Mesendoderm (in vitro differentiated cells): ENCODE measurements around the gene PHF21A.
A peak's percentile ranks its signal among the peaks of the same experiment; 100 is the strongest.

Experiments used
- DNase-seq: peaks from one replicate; pipeline ENCODE4 v3.0.0; 2013
- H2AK5ac ChIP-seq: 2 replicates; pipeline ENCODE4 v1.6.1; 2013; ENCODE audit warnings: low read length, inconsistent platforms
- H2BK120ac ChIP-seq: 2 replicates; pipeline ENCODE4 v1.6.1; 2013; ENCODE audit warnings: low read depth, mild to moderate bottlenecking, low read length, moderate library complexity, mixed read lengths
- H2BK15ac ChIP-seq: replicated peaks from 2 replicates; pipeline ENCODE4 v1.6.1; 2013; ENCODE audit warnings: low read depth, mild to moderate bottlenecking, moderate library complexity
- H2BK5ac ChIP-seq: 2 replicates; pipeline ENCODE4 v1.6.1; 2013; ENCODE audit warnings: low read length, inconsistent platforms
- H3K18ac ChIP-seq: 2 replicates; pipeline ENCODE4 v1.6.1; 2013; ENCODE audit warnings: mild to moderate bottlenecking, low read length, mixed read lengths
- H3K23ac ChIP-seq: one replicate; pipeline ENCODE4 v1.6.1; 2013; ENCODE audit warnings: low read length
- H3K27ac ChIP-seq: 2 replicates; pipeline ENCODE4 v1.5.1; 2013; ENCODE audit warnings: low read depth, mild to moderate bottlenecking, inconsistent platforms, low read length, moderate library complexity
- H3K27me3 ChIP-seq: 2 replicates; pipeline ENCODE4 v1.6.1; 2013; ENCODE audit warnings: low read length, control low read depth, mild to moderate bottlenecking, inconsistent platforms; ENCODE audit not compliant: insufficient read depth, poor library complexity
- H3K36me3 ChIP-seq: 2 replicates; pipeline ENCODE4 v1.6.1; 2013; ENCODE audit warnings: low read length, inconsistent platforms; ENCODE audit not compliant: control insufficient read depth, insufficient read depth
- H3K4ac ChIP-seq: one replicate; pipeline ENCODE4 v1.6.1; 2013; ENCODE audit warnings: low read depth, mild to moderate bottlenecking, low read length, moderate library complexity
- H3K4me1 ChIP-seq: 2 replicates; pipeline ENCODE4 v1.6.1; 2013; ENCODE audit warnings: low read depth, low read length, inconsistent platforms; ENCODE audit not compliant: control insufficient read depth
- H3K4me2 ChIP-seq: 2 replicates; pipeline ENCODE4 v1.6.1; 2013; ENCODE audit warnings: low read length
- H3K4me3 ChIP-seq: 2 replicates; pipeline ENCODE4 v1.5.1; 2013; ENCODE audit warnings: mild to moderate bottlenecking, low read length
- H3K56ac ChIP-seq: one replicate; pipeline ENCODE4 v1.6.1; 2013; ENCODE audit warnings: low read length
- H3K79me1 ChIP-seq: 2 replicates; pipeline ENCODE4 v1.6.1; 2013; ENCODE audit warnings: low read length, inconsistent platforms
- H3K79me2 ChIP-seq: 2 replicates; pipeline ENCODE4 v1.6.1; 2013; ENCODE audit warnings: mild to moderate bottlenecking, low read length; ENCODE audit not compliant: control insufficient read depth, insufficient read depth
- H3K9ac ChIP-seq: 2 replicates; pipeline ENCODE4 v1.6.1; 2013; ENCODE audit warnings: low read length, inconsistent platforms
- H4K5ac ChIP-seq: one replicate; pipeline ENCODE4 v1.6.1; 2013; ENCODE audit warnings: low read length
- H4K8ac ChIP-seq: one replicate; pipeline ENCODE4 v1.6.1; 2013; ENCODE audit warnings: low read depth, mild to moderate bottlenecking, control low read depth, low read length, moderate library complexity
- WGBS: extraction: QIAGEN DNeasy Blood & Tissue Kit; methylation state at CpG from one replicate; pipeline ENCODE4 v1.1.7; 2013; ENCODE audit warnings: low lambda C conversion rate, missing lambda C conversion rate; ENCODE audit not compliant: insufficient coverage; ENCODE audit errors: extremely low coverage; 5-methylcytosine and 5-hydroxymethylcytosine counted together

Gene PHF21A

DNA sequence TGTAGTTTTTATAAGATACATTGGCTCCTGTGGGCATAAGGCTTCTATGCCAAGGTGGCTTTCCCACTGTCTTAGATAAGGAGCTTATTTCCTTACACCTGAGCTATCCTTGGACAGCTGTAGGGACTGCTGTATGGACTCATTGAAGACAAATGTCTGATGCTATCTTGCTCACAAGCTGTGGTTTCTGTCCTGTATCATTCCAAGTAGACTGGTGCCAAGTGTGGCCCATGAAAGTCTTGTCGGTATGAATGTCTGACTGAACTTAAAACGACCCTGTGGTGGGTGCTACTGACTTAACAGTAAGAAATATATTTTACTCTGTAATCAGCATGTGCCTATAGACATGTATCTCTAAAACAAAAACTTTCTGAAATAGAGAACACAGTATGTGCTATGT, 153.7 kb downstream of the PHF21A start:
- Histone ChIP-seq H3K18ac (no peak overlapping the region), H2BK15ac (no peak overlapping the region), H3K36me3 (no peaks in the 10 kb centered on the region), H3K79me2 (no peaks in the 10 kb centered on the region), H2BK120ac (no peak overlapping the region), H3K4me1 (peaks cover 3% of the 10 kb centered on the region), H4K5ac (no peak overlapping the region), H4K8ac (no peak overlapping the region), H3K56ac (no peak overlapping the region), H2AK5ac (no peak overlapping the region), H3K9ac (no peak overlapping the region), H3K4me3 (no peak overlapping the region), H2BK5ac (no peak overlapping the region), H3K27me3 (no peaks in the 10 kb centered on the region), H3K23ac (no peak overlapping the region), H3K27ac (no peak overlapping the region), H3K4ac (no peak overlapping the region), H3K4me2 (no peak overlapping the region), H3K79me1 (no peaks in the 10 kb centered on the region)
- DNase-seq: no peak
- no CpG with 5 or more reads among the region's 2 CpGs for WGBS

DNA sequence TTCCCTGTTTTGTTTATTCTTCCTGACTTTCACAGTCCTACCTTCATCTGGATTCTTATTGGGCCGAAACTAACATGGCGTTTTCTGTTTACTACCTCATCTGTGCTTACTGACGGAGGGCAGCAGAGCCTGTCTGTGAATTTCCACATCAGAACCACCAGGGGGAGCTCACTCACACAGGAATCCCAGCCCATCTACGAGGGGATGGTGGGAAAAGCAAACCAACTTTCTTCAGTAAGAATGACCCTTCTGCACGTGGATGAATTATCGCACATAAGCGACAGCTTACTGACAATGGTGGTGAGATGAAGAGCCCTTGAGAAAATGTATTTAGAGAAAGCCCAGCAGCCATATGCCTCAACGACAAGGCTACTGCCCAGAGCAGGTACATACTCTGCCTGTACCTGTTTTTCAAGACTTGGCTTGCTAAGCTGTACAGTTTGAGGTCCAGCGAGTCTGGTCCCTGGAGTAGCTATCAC, 156.3 kb downstream of the PHF21A start:
- Histone ChIP-seq H4K5ac (no peak overlapping the region), H4K8ac (no peak overlapping the region), H3K18ac (no peak overlapping the region), H3K23ac (no peak overlapping the region), H3K4me1 (peaks cover 3% of the 10 kb centered on the region), H3K79me1 (no peaks in the 10 kb centered on the region), H2BK5ac (no peak overlapping the region), H3K36me3 (no peaks in the 10 kb centered on the region), H2AK5ac (no peak overlapping the region), H3K27ac (no peak overlapping the region), H3K27me3 (no peaks in the 10 kb centered on the region), H3K4ac (no peak overlapping the region), H2BK15ac (no peak overlapping the region), H3K4me3 (no peak overlapping the region), H3K4me2 (no peak overlapping the region), H3K79me2 (no peaks in the 10 kb centered on the region), H2BK120ac (no peak overlapping the region), H3K56ac (no peak overlapping the region), H3K9ac (no peak overlapping the region)
- no CpG with 5 or more reads among the region's 9 CpGs for WGBS
- peak; percentile 87 for DNase-seq

- Histone ChIP-seq H3K36me3 (no peaks in the 10 kb centered on the region), H3K4me3 (no peak overlapping the region), H3K23ac (no peak overlapping the region), H3K27me3 (no peaks in the 10 kb centered on the region), H3K18ac (no peak overlapping the region), H3K9ac (no peak overlapping the region), H3K27ac (no peak overlapping the region), H2AK5ac (no peak overlapping the region), H2BK15ac (no peak overlapping the region), H4K5ac (no peak overlapping the region), H3K56ac (no peak overlapping the region), H3K4ac (no peak overlapping the region), H3K79me2 (no peaks in the 10 kb centered on the region), H3K4me1 (no peaks in the 10 kb centered on the region), H3K79me1 (no peaks in the 10 kb centered on the region), H4K8ac (no peak overlapping the region), H2BK120ac (no peak overlapping the region), H3K4me2 (no peak overlapping the region), H2BK5ac (no peak overlapping the region)
- DNase-seq: no peak
- WGBS: no CpG with 5 or more reads among the region's 7 CpGs
These were observed 159.5 kb downstream of the PHF21A start for GRCh38 chr11:45961751-45962240.

- H3K36me3 ChIP-seq: no peaks in the 10 kb centered on the region
- H2BK5ac ChIP-seq: no peak overlapping the region
- H3K9ac ChIP-seq: no peak overlapping the region
- no peaks in the 10 kb centered on the region for H3K4me1 ChIP-seq
- H4K5ac ChIP-seq: no peak overlapping the region
- H3K23ac ChIP-seq: no peak overlapping the region
- no peak overlapping the region for H3K56ac ChIP-seq
- H3K27ac ChIP-seq: no peak overlapping the region
- no peaks in the 10 kb centered on the region for H3K79me2 ChIP-seq
- H2BK15ac ChIP-seq: no peak overlapping the region
- no peak overlapping the region for H3K4me3 ChIP-seq
- no peak overlapping the region for H3K4me2 ChIP-seq
- no peak overlapping the region for H2AK5ac ChIP-seq
- H3K79me1 ChIP-seq: no peaks in the 10 kb centered on the region
- WGBS: no CpG with 5 or more reads among the region's 4 CpGs
- no peak overlapping the region for H3K18ac ChIP-seq
- no peak for DNase-seq
- H2BK120ac ChIP-seq: no peak overlapping the region
- no peak overlapping the region for H3K4ac ChIP-seq
- H4K8ac ChIP-seq: no peak overlapping the region
- H3K27me3 ChIP-seq: no peaks in the 10 kb centered on the region
These were observed 160.7 kb downstream of the PHF21A start for GRCh38 chr11:45960387-45961095.

- Histone ChIP-seq H2AK5ac (no peak overlapping the region), H3K4me3 (no peak overlapping the region), H2BK15ac (no peak overlapping the region), H2BK120ac (no peak overlapping the region), H3K27me3 (no peaks in the 10 kb centered on the region), H4K8ac (no peak overlapping the region), H3K4me1 (no peaks in the 10 kb centered on the region), H3K79me2 (no peaks in the 10 kb centered on the region), H3K27ac (no peak overlapping the region), H3K4me2 (no peak overlapping the region), H3K79me1 (no peaks in the 10 kb centered on the region), H3K9ac (no peak overlapping the region), H3K18ac (no peak overlapping the region), H3K36me3 (no peaks in the 10 kb centered on the region), H4K5ac (no peak overlapping the region), H3K4ac (no peak overlapping the region), H3K56ac (no peak overlapping the region), H3K23ac (no peak overlapping the region), H2BK5ac (no peak overlapping the region)
- WGBS: no CpG with 5 or more reads among the region's 1 CpG
- no peak for DNase-seq
These were observed 161.4 kb downstream of the PHF21A start for GRCh38 chr11:45959851-45960250.

DNA sequence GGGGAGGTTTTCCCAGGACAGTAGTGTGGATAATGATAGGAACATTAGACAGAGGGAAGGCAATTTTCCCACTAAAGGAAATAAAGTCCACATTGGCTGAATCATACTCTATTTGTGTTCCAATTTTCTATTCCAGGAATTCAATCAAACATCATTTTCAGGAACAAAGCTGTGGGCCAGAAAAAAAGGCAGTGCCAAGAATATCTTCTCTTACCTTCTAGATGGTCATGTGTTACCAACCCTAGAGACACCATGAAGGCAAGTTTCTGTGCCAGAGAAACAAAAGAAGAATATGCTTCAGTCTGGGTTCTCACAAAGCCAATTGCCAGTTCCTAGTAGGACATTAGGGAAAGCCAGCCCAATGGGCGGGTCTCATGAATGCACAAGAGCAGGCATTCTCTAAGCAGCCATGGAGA, 171.3 kb downstream of the PHF21A start:
- DNase-seq: no peak
- H3K36me3 ChIP-seq: no peaks in the 10 kb centered on the region

More for the DNA sequence above, 171.3 kb downstream of the PHF21A start:
- Histone ChIP-seq H2AK5ac (no peak overlapping the region), H2BK5ac (no peak overlapping the region), H3K27me3 (no peaks in the 10 kb centered on the region), H3K18ac (no peak overlapping the region), H3K79me2 (no peaks in the 10 kb centered on the region), H3K23ac (no peak overlapping the region), H4K8ac (no peak overlapping the region), H3K27ac (no peak overlapping the region), H3K4me2 (no peak overlapping the region), H3K79me1 (no peaks in the 10 kb centered on the region), H3K4ac (no peak overlapping the region), H3K56ac (no peak overlapping the region), H3K9ac (no peak overlapping the region), H2BK15ac (no peak overlapping the region), H4K5ac (no peak overlapping the region), H3K4me3 (no peak overlapping the region), H3K4me1 (no peaks in the 10 kb centered on the region), H2BK120ac (no peak overlapping the region)
- no CpG with 5 or more reads among the region's 1 CpG for WGBS
